ENCODE measurements around the gene LRFN5. TPM values are rescaled to one million over a fixed set of nuclear protein-coding genes. Genes with fewer than 3 reads are reported as not detected.

The LRFN5 gene
- 1.8 and 3.1 TPM in 2 replicates for total RNA-seq

DNA sequence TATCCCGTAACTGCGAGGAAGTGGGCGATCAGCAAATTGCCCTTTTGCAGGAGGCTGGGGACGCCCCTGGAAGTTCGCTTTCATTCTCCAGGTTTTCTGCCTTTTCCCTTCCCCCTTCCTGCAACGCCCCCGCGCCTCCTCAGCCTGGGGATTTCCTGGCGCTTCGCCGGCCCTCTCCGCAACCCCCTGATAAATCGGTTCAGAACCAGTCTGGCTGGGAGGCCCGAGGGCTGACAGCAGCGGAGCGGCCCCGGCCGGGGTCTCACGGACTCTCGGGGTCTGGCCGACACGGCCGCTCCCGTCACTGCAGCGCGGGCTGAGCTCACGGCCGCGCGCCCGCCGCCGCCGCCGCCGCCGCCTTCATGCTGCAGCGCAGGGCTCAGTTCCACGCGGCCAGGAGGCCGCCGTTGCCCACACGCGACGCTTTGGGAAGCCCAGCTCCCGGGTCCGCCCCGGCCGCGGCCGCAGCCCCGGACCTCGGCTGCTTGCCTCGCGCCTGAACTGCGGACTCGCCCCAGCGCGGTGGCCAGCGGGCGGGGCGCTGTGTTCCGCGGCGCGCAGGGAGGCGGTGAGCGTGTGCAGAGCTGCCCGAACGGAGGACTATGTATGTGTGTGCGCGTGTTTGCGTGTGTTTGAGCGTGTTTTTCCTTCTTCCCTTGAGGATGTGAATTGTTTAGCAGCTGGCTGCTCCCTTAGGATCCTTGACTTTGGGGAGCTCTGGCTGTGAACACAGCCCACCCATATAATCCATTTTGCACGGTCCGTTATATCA is at the start of gene LRFN5:
LRFN5 (plus strand) TSS at position 345 of the 772 bp plus-strand sequence.

Measured in pericardium fibroblast (primary cell).